Naive thymus-derived CD8-positive, alpha-beta T cell (primary cell): ENCODE measurements around the gene GPR107. TPM values are rescaled to one million over a fixed set of nuclear protein-coding genes. Genes with fewer than 3 reads are reported as not detected.

ENCODE experiments used
- ATAC-seq, 2 donors: fragments of 150-1000 bp; cut with Tn5 transposase in 1 of 2; sonication (Bioruptor Pico), chemical (Tn5 transposase) in 1 of 2; 1 replicate in 1 of 2; 2 replicates in 1 of 2; pipeline ENCODE4 v1.10.0; 2021; ENCODE audit warnings: mild to moderate bottlenecking in 2 of 2, moderate library complexity in 2 of 2
- POLR2A ChIA-PET: fragments of 350-600 bp; sonication (Branson Sonifier 250); formaldehyde crosslinking; loops from one replicate; lab custom pipeline; 2021; ENCODE audit warnings: antibody characterized with exemption; lab: Charles Lee
- DNase-seq, 10 donors: peaks; one replicate each; pipeline versions ENCODE4 v3.0.0 to v3.0.0-alpha.2; 2020 to 2022
- H3K27ac Mint-ChIP-seq, 10 donors: one replicate each; pipeline ENCODE4 v1.8.0; 2020 to 2022; ENCODE audit warnings: mild to moderate bottlenecking in 10 of 10, mixed read lengths in 10 of 10, moderate library complexity in 4 of 10, inconsistent platforms in 1 of 10
- H3K27me3 Mint-ChIP-seq, 5 donors: one replicate each; pipeline ENCODE4 v1.8.0; 2021 to 2022; ENCODE audit warnings: mixed read lengths in 5 of 5
- H3K36me3 Mint-ChIP-seq, 3 donors: one replicate each; pipeline ENCODE4 v1.8.0; 2020 to 2022; ENCODE audit warnings: mixed read lengths in 3 of 3, mild to moderate bottlenecking in 2 of 3, inconsistent platforms in 1 of 3
- H3K4me1 Mint-ChIP-seq, 4 donors: one replicate each; pipeline ENCODE4 v1.8.0; 2021 to 2022; ENCODE audit warnings: mixed read lengths in 4 of 4
- H3K4me3 Mint-ChIP-seq, 10 donors: one replicate each; pipeline ENCODE4 v1.8.0; 2020 to 2022; ENCODE audit warnings: mild to moderate bottlenecking in 10 of 10, mixed read lengths in 10 of 10, moderate library complexity in 6 of 10, inconsistent platforms in 1 of 10
- H3K9me3 Mint-ChIP-seq, 9 donors: one replicate each; pipeline ENCODE4 v1.8.0; 2020 to 2022; ENCODE audit warnings: mixed read lengths in 9 of 9, mild to moderate bottlenecking in 3 of 9, inconsistent platforms in 1 of 9, moderate library complexity in 1 of 9
- polyA plus RNA-seq, 3 donors: library from polyadenylated mRNA; unstranded; fragments of 300-500 nt; fragmentation: Illumina TruSeq; gene quantifications; one replicate each; pipeline ENCODE4 v1.2.3, GENCODE V29; 2021
- total RNA-seq, 8 experiments: library from RNA in 2 of 8; stranded (reverse) in 2 of 8; gene quantifications; one replicate each; pipeline ENCODE4 v1.2.3 and lab custom pipeline; 2021 to 2026

Gene GPR107
- total and polyA plus RNA-seq, 5 experiments from 2014 or later: 1.4 to 25.3 (median 3.2) TPM

- no peaks in the 10 kb centered on the region for H3K36me3 Mint-ChIP-seq
- ATAC-seq: no peak
- H3K4me1 Mint-ChIP-seq: peaks cover 0 to 1% (median 0%) of the 10 kb centered on the region in 4 donors
- no peaks in the 10 kb centered on the region for H3K9me3 Mint-ChIP-seq
- H3K27me3 Mint-ChIP-seq: no peaks in the 10 kb centered on the region
- no peak for DNase-seq
- H3K27ac Mint-ChIP-seq: peak overlapping the region in 1 of 10 donors; percentile 35
- H3K4me3 Mint-ChIP-seq: no peak overlapping the region
- POLR2A ChIA-PET: no interaction called here
Measured at GRCh38 chr9:130183133-130183762, 129.5 kb downstream of the GPR107 start.

- Mint-ChIP-seq H3K27ac (no peak overlapping the region), H3K9me3 (no peaks in the 10 kb centered on the region), H3K36me3 (no peaks in the 10 kb centered on the region), H3K4me3 (no peak overlapping the region), H3K27me3 (no peaks in the 10 kb centered on the region), H3K4me1 (peaks cover 0 to 1% (median 0%) of the 10 kb centered on the region in 4 donors)
- DNase-seq: no peak
- POLR2A ChIA-PET: no interaction called here
- ATAC-seq: no peak
Measured at GRCh38 chr9:130185017-130185416, 131.3 kb downstream of the GPR107 start.

- no peaks in the 10 kb centered on the region for H3K27me3 Mint-ChIP-seq
- H3K4me3 Mint-ChIP-seq: no peak overlapping the region
- no peaks in the 10 kb centered on the region for H3K36me3 Mint-ChIP-seq
- H3K27ac Mint-ChIP-seq: no peak overlapping the region
- POLR2A ChIA-PET: no interaction called here
- peaks cover 0 to 1% (median 0%) of the 10 kb centered on the region in 4 donors for H3K4me1 Mint-ChIP-seq
- ATAC-seq (no peak), DNase-seq (no peak)
- H3K9me3 Mint-ChIP-seq: no peaks in the 10 kb centered on the region
Measured at GRCh38 chr9:130185490-130186031, 131.9 kb downstream of the GPR107 start.

DNA sequence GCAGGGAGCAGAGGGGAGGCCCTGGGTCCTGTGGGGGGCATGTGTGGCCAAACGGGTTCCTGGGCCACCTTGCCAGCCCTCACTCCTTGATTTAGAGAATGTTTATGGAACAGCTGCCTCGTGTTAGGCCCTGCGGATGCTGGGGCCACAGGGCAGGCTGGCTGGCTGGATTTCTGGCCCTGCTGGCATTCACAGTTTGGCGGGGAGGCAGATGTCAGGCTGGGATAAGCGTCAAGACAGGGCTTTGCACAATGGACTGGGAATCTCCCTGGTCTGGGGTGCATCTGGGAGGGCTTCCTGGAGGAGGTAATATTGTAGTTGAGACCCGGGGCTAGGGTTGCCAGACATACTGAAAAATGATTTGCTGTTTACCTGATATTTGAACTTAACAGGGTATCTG lies 132.3 kb downstream of the GPR107 start:
- DNase-seq (no peak), ATAC-seq (no peak)
- Mint-ChIP-seq H3K27me3 (no peaks in the 10 kb centered on the region), H3K4me1 (peaks cover 0 to 3% (median 0%) of the 10 kb centered on the region in 4 donors), H3K4me3 (no peak overlapping the region), H3K9me3 (no peaks in the 10 kb centered on the region), H3K27ac (peak overlapping the region in 1 of 10 donors; percentile 11), H3K36me3 (no peaks in the 10 kb centered on the region)
- POLR2A ChIA-PET: no interaction called here

- Mint-ChIP-seq H3K27me3 (no peaks in the 10 kb centered on the region), H3K36me3 (no peaks in the 10 kb centered on the region), H3K9me3 (no peaks in the 10 kb centered on the region), H3K4me1 (peaks cover 0 to 2% (median 0%) of the 10 kb centered on the region in 4 donors), H3K27ac (no peak overlapping the region), H3K4me3 (no peak overlapping the region)
- no peak for ATAC-seq
- DNase-seq: no peak
- POLR2A ChIA-PET: interaction anchor here (0.6 kb wide), 1 partner anchor 25 kb away, joined by 3 read pairs; no protein-coding TSS in a partner anchor
Measured at GRCh38 chr9:130186839-130187522, 133.3 kb downstream of the GPR107 start.

DNA sequence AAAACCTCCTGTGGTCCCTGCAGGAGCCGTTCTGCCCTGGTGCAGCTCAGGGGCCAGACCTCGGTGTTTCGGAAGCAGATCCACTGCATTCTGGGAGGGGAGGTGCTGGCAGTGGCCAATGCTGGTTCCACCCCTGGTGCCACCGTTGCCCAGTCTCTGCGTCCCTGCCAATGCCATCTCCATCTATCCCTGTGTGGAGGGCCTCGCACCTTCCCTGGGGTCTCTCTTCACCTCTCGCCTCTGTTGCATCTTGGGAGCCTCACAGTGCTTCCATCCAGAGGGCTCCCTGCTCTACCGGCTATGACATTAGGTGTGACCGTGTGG lies 133.8 kb downstream of the GPR107 start:
- H3K27me3 Mint-ChIP-seq: no peaks in the 10 kb centered on the region
- no peak for ATAC-seq
- no peaks in the 10 kb centered on the region for H3K36me3 Mint-ChIP-seq
- H3K27ac Mint-ChIP-seq: no peak overlapping the region
- no peak for DNase-seq
- no peak overlapping the region for H3K4me3 Mint-ChIP-seq
- H3K4me1 Mint-ChIP-seq: peaks cover 0 to 2% (median 0%) of the 10 kb centered on the region in 4 donors
- POLR2A ChIA-PET: no interaction called here
- H3K9me3 Mint-ChIP-seq: no peaks in the 10 kb centered on the region

GRCh38 chr9:130188860-130189481 lies 135.3 kb downstream of the GPR107 start:
- Mint-ChIP-seq H3K4me3 (no peak overlapping the region), H3K27ac (no peak overlapping the region), H3K27me3 (peaks cover 0 to 6% (median 0%) of the 10 kb centered on the region in 5 donors), H3K9me3 (no peaks in the 10 kb centered on the region), H3K4me1 (peaks cover 0 to 6% (median 0%) of the 10 kb centered on the region in 4 donors), H3K36me3 (no peaks in the 10 kb centered on the region)
- DNase-seq: no peak
- POLR2A ChIA-PET: interaction anchor here (0.7 kb wide), 1 partner anchor 275 kb away, joined by 3 read pairs; no protein-coding TSS in a partner anchor
- no peak for ATAC-seq

Other genes starting within 250 kb of the GPR107 start
- 10 to 100 TPM; 33.4 to 34.3 TPM for gene TOR1A, start 229.8 kb upstream of the GPR107 start, total RNA-seq
- gene TOR1A, start 229.8 kb upstream of the GPR107 start, polyA plus RNA-seq: 10 to 100 TPM; 42.6 to 55.0 (median 47.1) TPM
- 100 to 1,000 TPM in 1 of 2 experiments, 10 to 100 TPM in 1; 98.7 to 104 TPM for gene C9orf78, start 218.6 kb upstream of the GPR107 start, total RNA-seq
- 100 to 1,000 TPM; 191 to 242 (median 222) TPM for gene C9orf78, start 218.6 kb upstream of the GPR107 start, polyA plus RNA-seq
- 100 to 1,000 TPM; 117 to 124 TPM for gene USP20, start 218.4 kb upstream of the GPR107 start, total RNA-seq
- gene USP20, start 218.4 kb upstream of the GPR107 start, polyA plus RNA-seq: 10 to 100 TPM; 37.1 to 76.4 (median 49.4) TPM
- gene FNBP1, start 10.7 kb upstream of the GPR107 start, total RNA-seq: 100 to 1,000 TPM; 156 to 164 TPM
- 100 to 1,000 TPM; 130 to 143 (median 136) TPM for gene FNBP1, start 10.7 kb upstream of the GPR107 start, polyA plus RNA-seq
- not detected for gene NCS1, start 118.5 kb downstream of the GPR107 start, total RNA-seq
- gene NCS1, start 118.5 kb downstream of the GPR107 start, polyA plus RNA-seq: under 1 TPM in 1 of 3 donors, not detected in 2; 0.30 TPM
- gene HMCN2, start 211.9 kb downstream of the GPR107 start, total RNA-seq: not detected
- gene HMCN2, start 211.9 kb downstream of the GPR107 start, polyA plus RNA-seq: not detected